Fibroblast of upper back skin (primary cell): ENCODE results near the gene USP13.

ENCODE experiments used
- DNase-seq: peaks from one replicate; pipeline ENCODE4 v3.0.0-alpha.2; 2013

Gene USP13

GRCh38 chr3:179801856-179802255, 149.0 kb downstream of the USP13 start:
- peak; percentile 11 for DNase-seq

GRCh38 chr3:179806177-179806576, 153.3 kb downstream of the USP13 start:
- peak; percentile 18 for DNase-seq

- DNase-seq, result no peak
Measured at GRCh38 chr3:179807588-179807987, 154.7 kb downstream of the USP13 start.

- DNase-seq, result no peak
Measured at GRCh38 chr3:179809639-179810038, 156.8 kb downstream of the USP13 start.

GRCh38 chr3:179811321-179812095, 158.7 kb downstream of the USP13 start:
- peak; percentile 82 for DNase-seq

GRCh38 chr3:179812096-179812382, 159.2 kb downstream of the USP13 start:
- DNase-seq, result no peak

GRCh38 chr3:179819379-179819778, 166.5 kb downstream of the USP13 start:
- no peak for DNase-seq

GRCh38 chr3:179822296-179822695, 169.5 kb downstream of the USP13 start:
- DNase-seq, result no peak

- DNase-seq, result no peak
Measured at GRCh38 chr3:179825527-179826246, 172.8 kb downstream of the USP13 start.

GRCh38 chr3:179826247-179826637, 173.4 kb downstream of the USP13 start:
- no peak for DNase-seq

- no peak for DNase-seq
Measured at GRCh38 chr3:179828738-179829137, 175.9 kb downstream of the USP13 start.

- DNase-seq, result no peak
Measured at GRCh38 chr3:179829401-179829800, 176.6 kb downstream of the USP13 start.

GRCh38 chr3:179832333-179832854, 179.6 kb downstream of the USP13 start:
- no peak for DNase-seq

- no peak for DNase-seq
Measured at GRCh38 chr3:179833294-179833693, 180.5 kb downstream of the USP13 start.

- peak; percentile 9 for DNase-seq
Measured at GRCh38 chr3:179837374-179837773, 184.5 kb downstream of the USP13 start.
